ENCODE data around the gene SLC35C1. TPM values are rescaled to one million over a fixed set of nuclear protein-coding genes. Genes with fewer than 3 reads are reported as not detected.

Gene SLC35C1
- total and polyA plus RNA-seq, 9 of the 15 experiments (the other 6 are each of a cell fraction or from before 2014, with no cell fraction given) = 0.65 to 13.1 (median 2.4) TPM

DNA sequence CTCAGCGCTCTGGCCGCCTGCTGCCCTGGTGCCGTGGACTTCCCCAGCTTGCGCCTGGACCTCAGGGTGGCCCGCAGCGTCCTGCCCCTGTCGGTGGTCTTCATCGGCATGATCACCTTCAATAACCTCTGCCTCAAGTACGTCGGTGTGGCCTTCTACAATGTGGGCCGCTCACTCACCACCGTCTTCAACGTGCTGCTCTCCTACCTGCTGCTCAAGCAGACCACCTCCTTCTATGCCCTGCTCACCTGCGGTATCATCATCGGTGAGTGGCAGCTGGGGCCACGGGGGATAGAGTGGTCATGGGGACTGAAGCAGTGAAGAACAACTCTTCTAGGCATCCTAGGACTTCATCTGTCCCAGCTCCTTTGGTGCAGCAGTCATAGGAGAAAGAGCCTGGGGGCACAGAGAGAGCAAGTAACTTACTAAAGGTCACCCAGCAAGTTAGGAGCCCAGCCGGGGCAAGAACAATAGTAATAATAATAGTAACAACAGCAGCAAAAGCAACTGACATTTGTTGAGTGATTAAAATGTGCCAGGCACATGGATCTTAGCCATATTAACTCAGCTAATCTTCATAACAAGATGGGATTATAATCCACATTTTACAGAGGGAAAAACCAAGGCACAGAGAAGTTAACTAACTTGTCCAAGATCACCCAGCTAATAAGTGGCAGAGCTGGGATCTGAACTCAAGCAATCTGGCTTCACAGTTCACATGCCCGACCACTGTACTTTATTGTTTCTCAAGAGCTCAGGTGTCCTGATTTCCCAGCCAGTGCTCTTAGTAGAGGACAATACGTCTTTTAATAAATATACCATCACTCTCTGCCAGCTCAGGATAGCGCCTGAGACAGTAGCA lies 1.4 kb downstream of the SLC35C1 start:
- peak overlapping the region; percentile 85 for H3K27ac ChIP-seq (ENCODE audit: extremely low read depth, low read depth, low read length)
- 14% methylated on average over 20 of the region's 20 CpGs for WGBS (ENCODE audit: insufficient coverage, low coverage, missing lambda C conversion rate)
- BruUV-seq (replicated peaks) = TSS peak; percentile 37
- TF ChIP-seq MITF (IDR thresholded peaks at IDR 0.05) = no peak
- TF ChIP-seq SMARCA5 (IDR thresholded peaks at IDR 0.05) = peak; percentile 70; the same call in 1 of the 2 replicates
- no peak for TF ChIP-seq TRIM28 (IDR thresholded peaks at IDR 0.05)
- no peak for TF ChIP-seq HMG20A (CRISPR knock-in tag; conservative IDR thresholded peaks at IDR 0.05)
- peak; percentile 81 for TF ChIP-seq ZFP36 (IDR thresholded peaks at IDR 0.05; ENCODE audit: low read depth, low read length, partially characterized antibody)
- no peak for TF ChIP-seq BRCA1 (IDR thresholded peaks at IDR 0.05)
- TF ChIP-seq BRCA1 (CRISPR knock-in tag; IDR thresholded peaks at IDR 0.05) = 0 out of 2 replicates have a peak, but pooled peaks have one; percentile 17
- no peak for TF ChIP-seq SLC30A9 (CRISPR knock-in tag; IDR thresholded peaks at IDR 0.05)
- TF ChIP-seq, protein P1, sequence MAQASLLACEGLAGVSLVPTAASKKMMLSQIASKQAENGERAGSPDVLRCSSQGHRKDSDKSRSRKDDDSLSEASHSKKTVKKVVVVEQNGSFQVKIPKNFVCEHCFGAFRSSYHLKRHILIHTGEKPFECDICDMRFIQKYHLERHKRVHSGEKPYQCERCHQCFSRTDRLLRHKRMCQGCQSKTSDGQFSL (CRISPR knock-in tag; IDR thresholded peaks at IDR 0.05) = 0 out of 2 replicates have a peak, but pooled peaks have one; percentile 41
- TF ChIP-seq, protein P1 (tag; IDR thresholded peaks at IDR 0.05) = no peak
- TF ChIP-seq ZNF518B (CRISPR knock-in tag; IDR thresholded peaks at IDR 0.05) = no peak
- TF ChIP-seq ZNF584 (CRISPR knock-in tag; IDR thresholded peaks at IDR 0.05; ENCODE audit: low read depth) = no peak
- no peak for TF ChIP-seq PATZ1 (CRISPR knock-in tag; IDR thresholded peaks at IDR 0.05; ENCODE audit: borderline replicate concordance)

More for the DNA sequence above, 1.4 kb downstream of the SLC35C1 start:
- ATAC-seq (no peak), DNase-seq (ENCODE audit: extremely low read depth in 1 of 4, low spot score in 3 of 4) (no peak), FAIRE-seq (peak; percentile 29)
- ChIA-PET POLR2A (interaction anchor here (0.8 to 1.7 kb wide), 5 partner anchors 9 to 41 kb away, joined by 3 to 6 read pairs (median 3); partner anchors contain the start of gene CRY2), CTCF (ENCODE audit: low intra/inter-chr PET ratio) (no interaction called here)
- peak overlapping the region; percentile 98 for H2AFZ ChIP-seq (ENCODE audit: low read depth, low read length)
- H3K9ac ChIP-seq (ENCODE audit: insufficient read depth in 1 of 2, low read depth in 2 of 2, low read length in 2 of 2) = peak overlapping the region; percentile 80 to 96
- H3K36me3 ChIP-seq (ENCODE audit: control insufficient read depth, insufficient read depth, low read length) = peaks cover 29% of the 10 kb centered on the region; the same call in 2 of the 3 replicates
- H3K9me3 ChIP-seq (replicated peaks; ENCODE audit: control insufficient read depth, insufficient read depth, low read depth, low read length) = no peaks in the 10 kb centered on the region
- H3K4me3 ChIP-seq = peak overlapping the region; percentile 84
- peaks cover 27% of the 10 kb centered on the region for H3K79me2 ChIP-seq (ENCODE audit: control insufficient read depth, insufficient read depth, low read length)
- H4K20me1 ChIP-seq (replicated peaks; ENCODE audit: control insufficient read depth, insufficient read depth, low read length) = peaks cover 3% of the 10 kb centered on the region; the same call in 1 of the 2 replicates
- in situ Hi-C loops (cut with MboI) (no loop called here), intact Hi-C loops (cut with micrococcal nuclease) (loop anchor here (5.0 to 10.0 kb wide), 2 partner anchors 41 to 62 kb away; partner anchors contain the start of gene CRY2)
- H3K4me1 ChIP-seq (replicated peaks in 1 of 2; ENCODE audit: control insufficient read depth in 2 of 2, insufficient read depth in 2 of 2, low read length in 2 of 2) = peaks cover 11 to 46% of the 10 kb centered on the region in 2 experiments; a peak in 4 of 5 replicates
- H3K9me1 ChIP-seq (ENCODE audit: control insufficient read depth, insufficient read depth, low read length) = no peaks in the 10 kb centered on the region
- H3K27me3 ChIP-seq (ENCODE audit: control insufficient read depth in 2 of 2, insufficient read depth in 2 of 2, low read length in 2 of 2) = no peaks in the 10 kb centered on the region
- H3K4me2 ChIP-seq (ENCODE audit: insufficient read depth, low read length) = peak overlapping the region; percentile 89

All from K562 (cell line).